ENCODE measurements around the gene URM1. TPM values are rescaled to one million over a fixed set of nuclear protein-coding genes. Genes with fewer than 3 reads are reported as not detected.

The URM1 gene
- total RNA-seq, 4 donors from 2014 or later: 17.8 to 20.9 (median 19.7) TPM

GRCh38 chr9:128325629-128326028 lies 45.5 kb upstream of the URM1 start:
- no peak for TF ChIP-seq CTCF (IDR thresholded peaks at IDR 0.05; ENCODE audit: low read depth)

- no peak for TF ChIP-seq CTCF (IDR thresholded peaks at IDR 0.05; ENCODE audit: low read depth)
Observed at GRCh38 chr9:128333451-128333869, 37.7 kb upstream of the URM1 start.

GRCh38 chr9:128335161-128335560 lies 36.0 kb upstream of the URM1 start:
- TF ChIP-seq CTCF (IDR thresholded peaks at IDR 0.05; ENCODE audit: low read depth): no peak

DNA sequence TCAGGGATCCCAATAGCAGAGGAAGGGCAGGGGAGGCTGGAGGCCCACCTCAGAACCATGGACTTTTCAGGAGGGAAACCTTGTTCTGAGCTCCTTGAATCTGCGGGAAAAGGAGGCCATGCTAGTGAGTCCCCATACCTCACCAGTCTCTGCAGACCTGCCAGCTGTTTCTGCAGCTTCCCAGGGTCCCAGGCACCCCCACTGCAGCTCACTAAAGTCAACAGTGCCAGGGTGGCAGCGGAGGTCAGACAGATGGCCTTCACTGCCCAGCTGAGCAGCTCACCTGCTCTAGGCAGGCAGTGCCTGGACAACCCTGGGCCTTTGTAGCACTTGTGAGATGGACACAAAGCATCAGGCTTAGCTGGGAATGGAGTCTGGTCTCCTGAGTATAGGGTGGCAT lies 35.3 kb upstream of the URM1 start:
- no peak for TF ChIP-seq CTCF (IDR thresholded peaks at IDR 0.05; ENCODE audit: low read depth)

- no peak for TF ChIP-seq CTCF (IDR thresholded peaks at IDR 0.05; ENCODE audit: low read depth)
Observed at GRCh38 chr9:128337936-128338335, 33.2 kb upstream of the URM1 start.

- no peak for TF ChIP-seq CTCF (IDR thresholded peaks at IDR 0.05; ENCODE audit: low read depth)
Observed at GRCh38 chr9:128339761-128340690, 31.1 kb upstream of the URM1 start, which contains the start of gene SLC27A4. Gene SLC27A4, plus strand, starts transcription at chr9:128340527. Its CDS starts 2,606 bp downstream, at chr9:128343133.

DNA sequence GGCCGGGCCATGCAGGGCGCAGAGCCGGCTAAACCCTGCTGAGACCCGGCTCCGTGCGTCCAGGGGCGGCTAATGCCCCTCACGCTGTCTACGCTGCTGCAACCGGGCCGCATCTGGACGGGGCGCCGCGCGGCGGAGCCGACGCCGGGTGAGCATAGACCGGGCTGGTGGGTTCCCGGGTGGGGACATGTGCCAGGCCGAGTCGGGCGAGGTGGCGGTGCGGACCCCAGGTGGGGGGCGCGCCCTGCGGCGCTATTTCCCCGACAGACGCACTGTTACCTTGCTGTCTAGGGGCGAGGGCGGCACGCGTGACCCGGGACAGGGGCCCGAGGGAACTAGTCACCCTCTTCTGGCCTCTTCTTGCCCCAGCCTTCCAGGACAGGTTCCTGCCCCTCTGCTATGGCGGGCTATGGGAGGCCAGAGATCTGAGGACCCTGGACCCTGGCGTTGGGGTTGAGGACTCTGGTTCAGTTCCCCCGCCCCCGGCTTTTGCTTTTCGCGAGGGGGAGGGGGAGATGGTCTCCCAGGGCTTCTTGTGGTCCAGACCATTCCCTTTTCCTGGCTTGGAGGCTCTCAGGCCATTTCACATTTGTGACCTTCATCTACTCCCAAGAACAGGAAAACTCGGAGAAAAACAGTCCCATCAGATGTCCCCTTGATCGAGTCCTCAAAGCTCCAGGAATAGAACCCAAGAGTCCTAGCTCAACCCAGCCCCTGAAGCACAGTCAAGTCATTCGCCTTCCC lies 30.3 kb upstream of the URM1 start:
- TF ChIP-seq CTCF (IDR thresholded peaks at IDR 0.05; ENCODE audit: low read depth): no peak
